HepG2 (cell line): ENCODE results near the gene SPTB. TPM values are rescaled to one million over a fixed set of nuclear protein-coding genes. Genes with fewer than 3 reads are reported as not detected.

Source experiments
- ATAC-seq: fragments of 200-7000 bp; cut with Tn5 transposase; 3 replicates; pipeline ENCODE4 v1.9.1; 2020; ENCODE audit warnings: mild to moderate bottlenecking, moderate library complexity
- BruUV-seq: library from RNA; stranded (reverse); fragments of 400-500 nt; replicated peaks from 2 replicates; lab custom pipeline; 2021; lab: Mats Ljungman, UMichigan
- CTCF ChIA-PET: fragments of 300-600 bp; formaldehyde crosslinking; extraction: SDS; loops from one replicate; lab custom pipeline; 2021; ENCODE audit warnings: low total read pairs, inconsistent platforms, low intra/inter-chr PET ratio; lab: Yijun Ruan, JAX
- POLR2A ChIA-PET: fragments of 350-600 bp; sonication (Branson Sonifier 250); formaldehyde crosslinking; loops from one replicate; lab custom pipeline; 2020; ENCODE audit warnings: antibody characterized with exemption, inconsistent platforms; lab: Yijun Ruan, JAX
- DNase-seq: peaks from one replicate; pipeline ENCODE4 v3.0.0-alpha.2; 2015; ENCODE audit warnings: low spot score
- FAIRE-seq: peaks from 3 replicates; lab custom pipeline; 2011; peaks lifted over from hg19 to GRCh38; lab: Jason Lieb, UNC
- H2AFZ ChIP-seq: one replicate; pipeline ENCODE4 v1.6.1; 2011; ENCODE audit warnings: low read length, inconsistent platforms
- H3K27ac ChIP-seq: fragments of 300-600 bp; 3 replicates; pipeline ENCODE4 v1.8.0; 2011; ENCODE audit warnings: mixed run types, mild to moderate bottlenecking, mixed read lengths, low read length, inconsistent platforms; ENCODE audit not compliant: insufficient read depth; ENCODE audit errors: extremely low read length
- H3K27me3 ChIP-seq, 2 experiments: fragments of 200-600 bp in 1 of 2; 2 replicates in 1 of 2; 3 replicates in 1 of 2; pipeline versions ENCODE4 v1.6.0 to v1.8.0; 2011; ENCODE audit warnings: low read length in 2 of 2, mild to moderate bottlenecking in 2 of 2, moderate library complexity in 2 of 2, inconsistent platforms in 1 of 2; ENCODE audit not compliant: insufficient read depth in 2 of 2, control insufficient read depth in 1 of 2
- H3K36me3 ChIP-seq, 2 experiments: fragments of 200-600 bp in 1 of 2; replicated peaks in 1 of 2; 2 replicates in 1 of 2; 3 replicates in 1 of 2; pipeline versions ENCODE4 v1.5.1 to v1.8.0; 2011; ENCODE audit warnings: low read length in 2 of 2, inconsistent platforms in 1 of 2; ENCODE audit not compliant: insufficient read depth in 2 of 2, control insufficient read depth in 1 of 2
- H3K4me1 ChIP-seq: 2 replicates; pipeline ENCODE4 v1.5.1; 2012; ENCODE audit warnings: low read length, inconsistent platforms; ENCODE audit not compliant: insufficient read depth
- H3K4me2 ChIP-seq: 2 replicates; pipeline ENCODE4 v1.6.0; 2011; ENCODE audit warnings: low read depth, low read length, inconsistent platforms
- H3K4me3 ChIP-seq, 3 experiments: fragments of 200-600 bp in 1 of 3; sonication (generic), shearing (Covaris generic) in 1 of 3; replicated peaks in 1 of 3; 2 replicates each; pipeline ENCODE4 v1.5.1; 2011 to 2016; ENCODE audit warnings: low read length in 3 of 3, inconsistent platforms in 2 of 3, low read depth in 2 of 3, mild to moderate bottlenecking in 2 of 3, control low read depth in 1 of 3, mixed read lengths in 1 of 3; ENCODE audit not compliant: insufficient read depth in 1 of 3
- H3K79me2 ChIP-seq: one replicate; pipeline ENCODE4 v1.6.1; 2011; ENCODE audit warnings: low read length, inconsistent platforms; ENCODE audit not compliant: insufficient read depth
- H3K9ac ChIP-seq: 2 replicates; pipeline ENCODE4 v1.6.0; 2011; ENCODE audit warnings: mild to moderate bottlenecking, low read depth, low read length, inconsistent platforms; ENCODE audit not compliant: insufficient read depth
- H3K9me3 ChIP-seq: 2 replicates; pipeline ENCODE4 v1.5.1; 2012; ENCODE audit warnings: mild to moderate bottlenecking, low read length
- H4K20me1 ChIP-seq: 2 replicates; pipeline ENCODE4 v1.6.0; 2011; ENCODE audit warnings: inconsistent platforms, mild to moderate bottlenecking, low read length, moderate library complexity; ENCODE audit not compliant: insufficient read depth
- ARNT2 ChIP-seq: sonication (generic); formaldehyde crosslinking; IDR thresholded peaks from 2 replicates; pipeline ENCODE4 v1.8.0; 2022; ENCODE audit warnings: mild to moderate bottlenecking, low read depth, missing genetic modification reagents, moderate library complexity
- ATF7 ChIP-seq, 2 experiments: fragments of 450-650 bp in 1 of 2; sonication (generic) in 1 of 2; formaldehyde crosslinking in 1 of 2; IDR thresholded peaks; 2 replicates each; pipeline versions ENCODE4 v1.4.0 to v1.6.1; 2016 to 2020; ENCODE audit warnings: antibody characterized with exemption in 1 of 2, mild to moderate bottlenecking in 1 of 2, missing genetic modification reagents in 1 of 2
- HMGXB3 ChIP-seq: sonication (generic); formaldehyde crosslinking; IDR thresholded peaks from 2 replicates; pipeline ENCODE4 v1.4.0; 2020; ENCODE audit warnings: missing genetic modification reagents, borderline replicate concordance
- IRF9 ChIP-seq: sonication (generic); formaldehyde crosslinking; IDR thresholded peaks from 2 replicates; pipeline ENCODE4 v1.8.0; 2022; ENCODE audit warnings: missing genetic modification reagents, mild to moderate bottlenecking, borderline replicate concordance
- MTERF4 ChIP-seq: sonication (generic); formaldehyde crosslinking; IDR thresholded peaks from 2 replicates; pipeline ENCODE4 v1.8.0; 2023; ENCODE audit warnings: mild to moderate bottlenecking, missing genetic modification reagents
- POGK ChIP-seq: sonication (generic); formaldehyde crosslinking; conservative IDR thresholded peaks from 2 replicates; pipeline ENCODE4 v1.8.0; 2022; ENCODE audit warnings: mild to moderate bottlenecking, moderate library complexity, missing genetic modification reagents
- SSRP1 ChIP-seq: IDR thresholded peaks from 2 replicates; pipeline ENCODE4 v1.6.1; 2016; ENCODE audit warnings: control low read depth
- ZFP62 ChIP-seq: sonication (generic); formaldehyde crosslinking; IDR thresholded peaks from 2 replicates; pipeline ENCODE4 v1.4.0; 2020; ENCODE audit warnings: missing genetic modification reagents
- ZNF274 ChIP-seq: sonication (generic); formaldehyde crosslinking; IDR thresholded peaks from 2 replicates; pipeline ENCODE4 v1.5.1; 2020; ENCODE audit warnings: mild to moderate bottlenecking, missing genetic modification reagents
- WGBS: methylation state at CpG from one replicate; pipeline ENCODE4 v1.1.6; 2017; ENCODE audit warnings: low lambda C conversion rate; 5-methylcytosine and 5-hydroxymethylcytosine counted together
- in situ Hi-C: cut with HindIII; loops from 2 replicates; pipeline ENCODE4 v1.10.0; 2017; ENCODE audit warnings: low pct_unique_long_range_greater_than_20kb; ENCODE audit not compliant: extremely low pct_ligation_motif_present
- intact Hi-C: fragments of 100-400 bp; cut with micrococcal nuclease; formaldehyde crosslinking; loops from one replicate; pipeline ENCODE4 v1.10.0; 2022; ENCODE audit not compliant: unreplicated experiment
- polyA plus RNA-seq, 8 experiments: library from polyadenylated mRNA; depleted of rRNA in 3 of 8; stranded (reverse) in 7 of 8; unstranded in 1 of 8; fragments of >200 nt; fragmentation: Illumina TruSeq in 4 of 8; extraction: Trizol in 4 of 8; gene quantifications; 2 replicates each; pipeline versions ENCODE4 v1.2.1 to v1.2.3, GENCODE V29; 2011 to 2016; ENCODE audit warnings: low read depth in 4 of 8, missing spikeins in 1 of 8, mixed read lengths in 1 of 8; ENCODE audit not compliant: insufficient read depth in 1 of 8
- total RNA-seq, 5 experiments: library from RNA; depleted of rRNA; stranded (reverse); fragments of >200 nt; fragmentation: Illumina TruSeq; extraction: Trizol; gene quantifications; 2 replicates each; pipeline ENCODE4 v1.2.3, GENCODE V29; 2016; ENCODE audit warnings: low read depth in 1 of 5

SPTB gene
- total and polyA plus RNA-seq, 2 of the 13 experiments (the other 11 are each of a cell fraction or from before 2014, with no cell fraction given), result 0.01 to 0.02 TPM

- H3K9ac ChIP-seq, result no peak overlapping the region
- H4K20me1 ChIP-seq, result no peaks in the 10 kb centered on the region
- no peaks in the 10 kb centered on the region for H3K9me3 ChIP-seq
- in situ Hi-C loops (no loop called here), intact Hi-C loops (no loop called here)
- no TSS peak for BruUV-seq
- no peak overlapping the region for H3K4me3 ChIP-seq
- peaks cover 10 to 14% of the 10 kb centered on the region in 2 experiments; a peak in 3 of 5 replicates for H3K36me3 ChIP-seq
- H3K4me2 ChIP-seq, result no peak overlapping the region
- ChIA-PET POLR2A (no interaction called here), CTCF (no interaction called here)
- H3K79me2 ChIP-seq, result no peaks in the 10 kb centered on the region
- no peak for ATAC-seq
- H3K27me3 ChIP-seq, result no peaks in the 10 kb centered on the region
- H3K27ac ChIP-seq, result no peak overlapping the region
- FAIRE-seq, result no peak
- H3K4me1 ChIP-seq, result peaks cover 19% of the 10 kb centered on the region
- TF ChIP-seq ZNF274 (CRISPR knock-in tag), result no peak
- no peak for TF ChIP-seq MTERF4 (CRISPR knock-in tag)
- TF ChIP-seq HMGXB3 (CRISPR knock-in tag), result no peak
- no peak for TF ChIP-seq ATF7 (IDR thresholded peaks at IDR 0.05)
- no peak for TF ChIP-seq ATF7 (CRISPR knock-in tag; IDR thresholded peaks at IDR 0.05)
- no peak for TF ChIP-seq ARNT2 (CRISPR knock-in tag)
- no peak for TF ChIP-seq SSRP1 (CRISPR knock-in tag)
- no peak for TF ChIP-seq ZFP62
- no peak for TF ChIP-seq IRF9 (CRISPR knock-in tag)
- no peak for TF ChIP-seq POGK (CRISPR knock-in tag)
- no CpG with 5 or more reads among the region's 1 CpG for WGBS
- DNase-seq, result no peak
- H2AFZ ChIP-seq, result no peak overlapping the region
Measured at GRCh38 chr14:64730061-64730440, 149.7 kb downstream of the SPTB start.
